A549 (cell line): Measurements from ENCODE around the gene CECR2.

Source experiments
- CHD2 ChIP-seq: fragments of 150-350 bp; IDR thresholded peaks from 2 replicates; pipeline ENCODE4 v1.6.1; 2014; ENCODE audit warnings: low read length; ENCODE audit not compliant: partially characterized antibody
- EHMT2 ChIP-seq: fragments of 200-600 bp; sonication (generic); IDR thresholded peaks from 2 replicates; pipeline ENCODE4 v1.6.1; 2016; ENCODE audit warnings: antibody characterized with exemption, low read depth, mild to moderate bottlenecking, moderate library complexity
- EP300 ChIP-seq, 2 experiments: fragments of >200 bp; sonication (Bioruptor Twin); formaldehyde crosslinking; IDR thresholded peaks; 2 replicates in 1 of 2; 3 replicates in 1 of 2; pipeline ENCODE4 v1.6.1; 2016 to 2017
- NPAS2 ChIP-seq: fragments of 250-450 bp; sonication (Bioruptor Pico); IDR thresholded peaks from 2 replicates; pipeline ENCODE4 v1.8.0; 2022; ENCODE audit warnings: mild to moderate bottlenecking, moderate library complexity, borderline replicate concordance
- POLR2A ChIP-seq: IDR thresholded peaks from 2 replicates; pipeline ENCODE4 v1.6.1; 2012; ENCODE audit warnings: mild to moderate bottlenecking, low read length
- POLR2AphosphoS2 ChIP-seq: conservative IDR thresholded peaks from 2 replicates; pipeline ENCODE4 v1.6.1; 2012; ENCODE audit warnings: low read length, improper control_type of control experiment, inconsistent platforms
- RNF2 ChIP-seq: fragments of 200-600 bp; sonication (generic); IDR thresholded peaks from 2 replicates; pipeline ENCODE4 v1.6.1; 2016; ENCODE audit warnings: low read depth, mild to moderate bottlenecking, antibody characterized with exemption, moderate library complexity, borderline replicate concordance
- TF ChIP-seq, protein P1 (sequence below): fragments of >200 bp; sonication (Bioruptor Twin); formaldehyde crosslinking; IDR thresholded peaks from 3 replicates; pipeline ENCODE4 v1.5.1; 2016
- TF ChIP-seq, protein P2 (sequence below): fragments of 200-600 bp; sonication (generic); IDR thresholded peaks from 2 replicates; pipeline ENCODE4 v1.6.1; 2016; ENCODE audit warnings: antibody characterized with exemption, mild to moderate bottlenecking, moderate library complexity

DNA sequence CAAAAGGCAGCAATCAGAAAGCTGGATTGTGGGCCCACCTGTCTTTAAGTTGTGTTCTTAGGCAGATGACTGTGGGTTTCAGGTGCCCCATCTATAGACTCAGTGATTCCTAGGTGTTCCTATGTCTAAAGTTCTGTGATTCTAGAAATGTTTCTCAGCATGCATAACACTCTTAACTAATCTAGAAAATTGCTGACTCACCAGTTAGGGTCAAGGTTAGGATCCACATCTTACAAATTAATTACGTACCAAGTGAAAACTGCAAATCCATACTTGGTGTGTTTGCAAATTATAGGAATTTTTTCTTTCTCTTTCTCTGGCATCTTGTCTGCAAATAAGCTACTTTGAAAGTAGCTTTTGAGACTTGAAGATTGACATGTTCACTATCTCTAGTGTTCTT lies 7.7 kb downstream of the CECR2 start:
- no peak for TF ChIP-seq EHMT2
- TF ChIP-seq NPAS2 (CRISPR knock-in tag): no peak
- TF ChIP-seq, protein P1, sequence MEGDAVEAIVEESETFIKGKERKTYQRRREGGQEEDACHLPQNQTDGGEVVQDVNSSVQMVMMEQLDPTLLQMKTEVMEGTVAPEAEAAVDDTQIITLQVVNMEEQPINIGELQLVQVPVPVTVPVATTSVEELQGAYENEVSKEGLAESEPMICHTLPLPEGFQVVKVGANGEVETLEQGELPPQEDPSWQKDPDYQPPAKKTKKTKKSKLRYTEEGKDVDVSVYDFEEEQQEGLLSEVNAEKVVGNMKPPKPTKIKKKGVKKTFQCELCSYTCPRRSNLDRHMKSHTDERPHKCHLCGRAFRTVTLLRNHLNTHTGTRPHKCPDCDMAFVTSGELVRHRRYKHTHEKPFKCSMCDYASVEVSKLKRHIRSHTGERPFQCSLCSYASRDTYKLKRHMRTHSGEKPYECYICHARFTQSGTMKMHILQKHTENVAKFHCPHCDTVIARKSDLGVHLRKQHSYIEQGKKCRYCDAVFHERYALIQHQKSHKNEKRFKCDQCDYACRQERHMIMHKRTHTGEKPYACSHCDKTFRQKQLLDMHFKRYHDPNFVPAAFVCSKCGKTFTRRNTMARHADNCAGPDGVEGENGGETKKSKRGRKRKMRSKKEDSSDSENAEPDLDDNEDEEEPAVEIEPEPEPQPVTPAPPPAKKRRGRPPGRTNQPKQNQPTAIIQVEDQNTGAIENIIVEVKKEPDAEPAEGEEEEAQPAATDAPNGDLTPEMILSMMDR: no peak
- TF ChIP-seq, protein P2, sequence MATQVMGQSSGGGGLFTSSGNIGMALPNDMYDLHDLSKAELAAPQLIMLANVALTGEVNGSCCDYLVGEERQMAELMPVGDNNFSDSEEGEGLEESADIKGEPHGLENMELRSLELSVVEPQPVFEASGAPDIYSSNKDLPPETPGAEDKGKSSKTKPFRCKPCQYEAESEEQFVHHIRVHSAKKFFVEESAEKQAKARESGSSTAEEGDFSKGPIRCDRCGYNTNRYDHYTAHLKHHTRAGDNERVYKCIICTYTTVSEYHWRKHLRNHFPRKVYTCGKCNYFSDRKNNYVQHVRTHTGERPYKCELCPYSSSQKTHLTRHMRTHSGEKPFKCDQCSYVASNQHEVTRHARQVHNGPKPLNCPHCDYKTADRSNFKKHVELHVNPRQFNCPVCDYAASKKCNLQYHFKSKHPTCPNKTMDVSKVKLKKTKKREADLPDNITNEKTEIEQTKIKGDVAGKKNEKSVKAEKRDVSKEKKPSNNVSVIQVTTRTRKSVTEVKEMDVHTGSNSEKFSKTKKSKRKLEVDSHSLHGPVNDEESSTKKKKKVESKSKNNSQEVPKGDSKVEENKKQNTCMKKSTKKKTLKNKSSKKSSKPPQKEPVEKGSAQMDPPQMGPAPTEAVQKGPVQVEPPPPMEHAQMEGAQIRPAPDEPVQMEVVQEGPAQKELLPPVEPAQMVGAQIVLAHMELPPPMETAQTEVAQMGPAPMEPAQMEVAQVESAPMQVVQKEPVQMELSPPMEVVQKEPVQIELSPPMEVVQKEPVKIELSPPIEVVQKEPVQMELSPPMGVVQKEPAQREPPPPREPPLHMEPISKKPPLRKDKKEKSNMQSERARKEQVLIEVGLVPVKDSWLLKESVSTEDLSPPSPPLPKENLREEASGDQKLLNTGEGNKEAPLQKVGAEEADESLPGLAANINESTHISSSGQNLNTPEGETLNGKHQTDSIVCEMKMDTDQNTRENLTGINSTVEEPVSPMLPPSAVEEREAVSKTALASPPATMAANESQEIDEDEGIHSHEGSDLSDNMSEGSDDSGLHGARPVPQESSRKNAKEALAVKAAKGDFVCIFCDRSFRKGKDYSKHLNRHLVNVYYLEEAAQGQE: no peak
- TF ChIP-seq POLR2A: no peak
- no peak for TF ChIP-seq CHD2
- no peak for TF ChIP-seq EP300 (IDR thresholded peaks at IDR 0.05)
- no peak for TF ChIP-seq RNF2
- no peak for TF ChIP-seq POLR2AphosphoS2
